GM23338 (cell line): ENCODE measurements around the gene UBE2G2. TPM values are rescaled to one million over a fixed set of nuclear protein-coding genes. Genes with fewer than 3 reads are reported as not detected.

Experiments
- ATAC-seq: fragments of 200-7000 bp; cut with Tn5 transposase; 3 replicates; pipeline ENCODE4 v1.9.1; 2020
- DNase-seq: peaks from one replicate; pipeline ENCODE4 v3.0.0-alpha.2; 2015; ENCODE audit warnings: low spot score
- H2AFZ ChIP-seq: fragments of 200-600 bp; sonication (generic); 2 replicates; pipeline ENCODE4 v1.8.0; 2016; ENCODE audit warnings: antibody characterized with exemption, mild to moderate bottlenecking, moderate library complexity
- H3F3A ChIP-seq: fragments of 200-600 bp; sonication (generic); replicated peaks from 2 replicates; pipeline ENCODE4 v1.8.0; 2017; ENCODE audit warnings: antibody characterized with exemption, mixed run types, low read depth
- H3K27ac ChIP-seq: fragments of 200-600 bp; sonication (generic); 2 replicates; pipeline ENCODE4 v1.6.1; 2016; ENCODE audit warnings: low read depth
- H3K27me3 ChIP-seq: fragments of 200-600 bp; sonication (generic); 2 replicates; pipeline ENCODE4 v1.8.0; 2016; ENCODE audit warnings: mild to moderate bottlenecking, mixed run types, moderate library complexity; ENCODE audit not compliant: insufficient read depth
- H3K36me3 ChIP-seq: fragments of 200-600 bp; sonication (generic); 2 replicates; pipeline ENCODE4 v1.8.0; 2016; ENCODE audit warnings: mild to moderate bottlenecking; ENCODE audit not compliant: insufficient read depth
- H3K4me1 ChIP-seq: fragments of 200-600 bp; sonication (generic); 2 replicates; pipeline ENCODE4 v1.8.0; 2016; ENCODE audit warnings: mild to moderate bottlenecking, moderate library complexity; ENCODE audit not compliant: insufficient read depth
- H3K4me2 ChIP-seq: fragments of 200-600 bp; sonication (generic); 2 replicates; pipeline ENCODE4 v1.7.1; 2017; ENCODE audit warnings: mixed run types
- H3K4me3 ChIP-seq: fragments of 200-600 bp; sonication (generic); 2 replicates; pipeline ENCODE4 v1.6.1; 2016; ENCODE audit warnings: mixed run types
- H3K79me2 ChIP-seq: fragments of 200-600 bp; sonication (generic); replicated peaks from 2 replicates; pipeline ENCODE4 v1.8.0; 2017; ENCODE audit warnings: mild to moderate bottlenecking; ENCODE audit not compliant: insufficient read depth
- H3K9me2 ChIP-seq: fragments of 200-600 bp; sonication (generic); 2 replicates; pipeline ENCODE4 v1.8.0; 2017; ENCODE audit not compliant: insufficient read depth
- H4K20me1 ChIP-seq: fragments of 200-600 bp; sonication (generic); replicated peaks from 2 replicates; pipeline ENCODE4 v1.8.0; 2017; ENCODE audit warnings: mild to moderate bottlenecking; ENCODE audit not compliant: insufficient read depth
- H3K27ac Mint-ChIP-seq: 2 replicates; pipeline ENCODE4 v1.8.0; 2020; ENCODE audit warnings: inconsistent platforms, mild to moderate bottlenecking, moderate library complexity, mixed read lengths
- H3K27me3 Mint-ChIP-seq: 3 replicates; pipeline ENCODE4 v1.8.0; 2022; ENCODE audit warnings: low read depth, mild to moderate bottlenecking, moderate library complexity, mixed read lengths, inconsistent platforms; ENCODE audit not compliant: insufficient read depth, poor library complexity
- H3K36me3 Mint-ChIP-seq: 3 replicates; pipeline ENCODE4 v1.8.0; 2021; ENCODE audit warnings: low read depth, mild to moderate bottlenecking, inconsistent platforms, moderate library complexity, mixed read lengths
- H3K4me1 Mint-ChIP-seq: 3 replicates; pipeline ENCODE4 v1.8.0; 2020; ENCODE audit warnings: mild to moderate bottlenecking, inconsistent platforms, mixed read lengths
- H3K4me3 Mint-ChIP-seq: 3 replicates; pipeline ENCODE4 v1.8.0; 2021; ENCODE audit warnings: moderate library complexity, mild to moderate bottlenecking, inconsistent platforms, mixed read lengths
- H3K9me3 Mint-ChIP-seq: 3 replicates; pipeline ENCODE4 v1.8.0; 2020; ENCODE audit warnings: moderate library complexity, mild to moderate bottlenecking, inconsistent platforms, mixed read lengths
- CREB1 ChIP-seq: fragments of 250-450 bp; sonication (Bioruptor Pico); IDR thresholded peaks from 2 replicates; pipeline ENCODE4 v1.5.0; 2020; ENCODE audit warnings: low read depth, mild to moderate bottlenecking, moderate library complexity
- EZH2 ChIP-seq: fragments of 200-600 bp; sonication (generic); IDR thresholded peaks from one replicate; pipeline ENCODE4 v1.8.0; 2017; ENCODE audit warnings: antibody characterized with exemption, mild to moderate bottlenecking, low read depth; ENCODE audit not compliant: unreplicated experiment
- EZH2phosphoT487 ChIP-seq: fragments of 200-600 bp; sonication (generic); IDR thresholded peaks from one replicate; pipeline ENCODE4 v1.8.1; 2018; ENCODE audit warnings: antibody characterized with exemption; ENCODE audit not compliant: unreplicated experiment
- JUNB ChIP-seq: IDR thresholded peaks from one replicate; pipeline ENCODE4 v1.6.1; 2016; ENCODE audit warnings: antibody characterized with exemption; ENCODE audit not compliant: unreplicated experiment
- POLR2AphosphoS5 ChIP-seq: IDR thresholded peaks from 2 replicates; pipeline ENCODE4 v1.6.1; 2016; ENCODE audit warnings: antibody characterized with exemption, low read depth
- REST ChIP-seq: IDR thresholded peaks from one replicate; pipeline ENCODE4 v1.6.1; 2018; ENCODE audit warnings: antibody characterized with exemption; ENCODE audit not compliant: unreplicated experiment
- STAT1 ChIP-seq: IDR thresholded peaks from one replicate; pipeline ENCODE4 v1.6.1; 2016; ENCODE audit warnings: antibody characterized with exemption; ENCODE audit not compliant: unreplicated experiment
- ZNF114 ChIP-seq: fragments of 250-450 bp; sonication (Bioruptor Pico); IDR thresholded peaks from 2 replicates; pipeline ENCODE4 v1.5.0; 2020; ENCODE audit warnings: mild to moderate bottlenecking, moderate library complexity
- ZNF331 ChIP-seq: fragments of 250-450 bp; sonication (Bioruptor Pico); IDR thresholded peaks from 2 replicates; pipeline ENCODE4 v1.5.0; 2020; ENCODE audit warnings: low read depth, mild to moderate bottlenecking, moderate library complexity
- polyA plus RNA-seq: library from polyadenylated mRNA; unstranded; fragments of >200 nt; fragmentation: Nextera tagmentation; extraction: Ambion mirVana; gene quantifications from 2 replicates; pipeline ENCODE4 v1.2.1, GENCODE V29; 2016
- total RNA-seq: library from RNA; depleted of rRNA; stranded (reverse); fragments of >200 nt; shearing (Covaris generic); gene quantifications from 2 replicates; pipeline ENCODE4 v1.2.3, GENCODE V29; 2014
- TF ChIP-seq, protein P1 (sequence below): IDR thresholded peaks from 2 replicates; pipeline ENCODE4 v1.6.1; 2016; ENCODE audit warnings: antibody characterized with exemption

The UBE2G2 gene
- total and polyA plus RNA-seq, 2 experiments from 2014 or later, result 66.4 to 100 TPM

- Histone ChIP-seq H3K4me3 (no peak overlapping the region), H4K20me1 (no peaks in the 10 kb centered on the region), H3K9me2 (no peaks in the 10 kb centered on the region), H3K36me3 (no peaks in the 10 kb centered on the region), H3F3A (no peaks in the 10 kb centered on the region), H3K27me3 (no peaks in the 10 kb centered on the region), H2AFZ (no peak overlapping the region), H3K27ac (no peak overlapping the region), H3K4me2 (no peak overlapping the region), H3K4me1 (no peaks in the 10 kb centered on the region), H3K79me2 (no peaks in the 10 kb centered on the region)
- Mint-ChIP-seq H3K4me3 (no peak overlapping the region), H3K4me1 (peaks cover 4% of the 10 kb centered on the region), H3K27ac (no peak overlapping the region), H3K27me3 (peaks cover 6% of the 10 kb centered on the region), H3K36me3 (no peaks in the 10 kb centered on the region), H3K9me3 (no peaks in the 10 kb centered on the region)
- DNase-seq (no peak), ATAC-seq (no peak)
- TF ChIP-seq ZNF114 (CRISPR knock-in tag) (no peak), EZH2 (no peak)
- TF ChIP-seq, protein P1, sequence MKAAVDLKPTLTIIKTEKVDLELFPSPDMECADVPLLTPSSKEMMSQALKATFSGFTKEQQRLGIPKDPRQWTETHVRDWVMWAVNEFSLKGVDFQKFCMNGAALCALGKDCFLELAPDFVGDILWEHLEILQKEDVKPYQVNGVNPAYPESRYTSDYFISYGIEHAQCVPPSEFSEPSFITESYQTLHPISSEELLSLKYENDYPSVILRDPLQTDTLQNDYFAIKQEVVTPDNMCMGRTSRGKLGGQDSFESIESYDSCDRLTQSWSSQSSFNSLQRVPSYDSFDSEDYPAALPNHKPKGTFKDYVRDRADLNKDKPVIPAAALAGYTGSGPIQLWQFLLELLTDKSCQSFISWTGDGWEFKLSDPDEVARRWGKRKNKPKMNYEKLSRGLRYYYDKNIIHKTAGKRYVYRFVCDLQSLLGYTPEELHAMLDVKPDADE, result no peak
Observed at GRCh38 chr21:44836349-44836665, 34.7 kb upstream of the UBE2G2 start.

DNA sequence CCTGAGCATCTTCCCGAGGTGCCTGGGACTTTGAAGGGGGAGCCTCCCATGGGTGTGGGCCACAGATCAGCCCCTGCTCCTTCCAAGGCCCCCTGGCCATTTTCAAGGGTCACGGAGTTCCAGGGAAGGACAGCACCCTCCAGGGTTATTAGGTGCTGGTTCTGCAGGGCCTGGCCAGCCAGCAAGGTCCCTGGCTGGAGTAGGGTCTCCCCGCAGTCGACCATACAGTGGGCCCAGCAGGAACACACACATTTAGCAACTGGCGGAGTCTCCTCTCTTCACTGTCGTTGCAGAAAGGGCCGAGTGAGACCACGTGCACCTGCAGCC is 34.0 kb upstream of the UBE2G2 start:
- no peaks in the 10 kb centered on the region for H3K36me3 ChIP-seq
- no peaks in the 10 kb centered on the region for H3F3A ChIP-seq
- no peaks in the 10 kb centered on the region for H3K36me3 Mint-ChIP-seq
- H4K20me1 ChIP-seq, result no peaks in the 10 kb centered on the region
- H3K4me1 Mint-ChIP-seq, result peaks cover 4% of the 10 kb centered on the region
- H3K79me2 ChIP-seq, result no peaks in the 10 kb centered on the region
- peaks cover 6% of the 10 kb centered on the region for H3K27me3 Mint-ChIP-seq
- H3K4me3 Mint-ChIP-seq, result no peak overlapping the region
- ATAC-seq, result no peak
- DNase-seq, result no peak
- no peak overlapping the region for H3K4me3 ChIP-seq
- H3K4me1 ChIP-seq, result no peaks in the 10 kb centered on the region
- no peak overlapping the region for H3K27ac ChIP-seq
- H3K4me2 ChIP-seq, result no peak overlapping the region
- H3K9me3 Mint-ChIP-seq, result no peaks in the 10 kb centered on the region
- no peak overlapping the region for H2AFZ ChIP-seq
- no peaks in the 10 kb centered on the region for H3K9me2 ChIP-seq
- no peaks in the 10 kb centered on the region for H3K27me3 ChIP-seq
- H3K27ac Mint-ChIP-seq, result no peak overlapping the region
- no peak for TF ChIP-seq ZNF114 (CRISPR knock-in tag)
- no peak for TF ChIP-seq EZH2
- TF ChIP-seq ZNF331, result no peak
- no peak for TF ChIP-seq CREB1
- TF ChIP-seq JUNB, result no peak
- no peak for TF ChIP-seq POLR2AphosphoS5
- TF ChIP-seq EZH2phosphoT487, result no peak
- no peak for TF ChIP-seq STAT1
- TF ChIP-seq, protein P1, result no peak
- TF ChIP-seq REST, result no peak
